KMS-11 (cell line): ENCODE results near the gene TCP10L.
"Not testable (repeated sequence)": the region's sequence is repeated elsewhere in the genome, so short reads cannot be mapped to it uniquely, and the experiment has no call there.

Source experiments
- H2AFZ ChIP-seq: fragments of 200-600 bp; sonication (generic); 2 replicates; pipeline ENCODE4 v1.6.1; 2016; ENCODE audit warnings: antibody characterized with exemption, mixed run types, low read depth
- H3K27ac ChIP-seq: fragments of 200-600 bp; sonication (generic); 2 replicates; pipeline ENCODE4 v1.6.1; 2016; ENCODE audit warnings: mild to moderate bottlenecking, mixed run types
- H3K27me3 ChIP-seq: fragments of 200-600 bp; sonication (generic); 2 replicates; pipeline ENCODE4 v1.6.1; 2017; ENCODE audit warnings: mild to moderate bottlenecking, low read depth, mixed run types, moderate library complexity; ENCODE audit not compliant: insufficient read depth
- H3K36me3 ChIP-seq: fragments of 200-600 bp; sonication (generic); 2 replicates; pipeline ENCODE4 v1.6.1; 2017; ENCODE audit warnings: mild to moderate bottlenecking, mixed run types; ENCODE audit not compliant: insufficient read depth
- H3K4me1 ChIP-seq: fragments of 200-600 bp; sonication (generic); 2 replicates; pipeline ENCODE4 v1.6.1; 2016; ENCODE audit warnings: mild to moderate bottlenecking, low read depth, mixed run types; ENCODE audit not compliant: poor library complexity, severe bottlenecking
- H3K4me2 ChIP-seq: fragments of 200-600 bp; sonication (generic); 2 replicates; pipeline ENCODE4 v1.7.0; 2016; ENCODE audit warnings: mild to moderate bottlenecking, mixed run types
- H3K4me3 ChIP-seq: fragments of 200-600 bp; sonication (generic); IDR thresholded peaks from 2 replicates; pipeline ENCODE4 v1.6.1; 2017; ENCODE audit warnings: low read depth, low read length, mixed read lengths; ENCODE audit not compliant: insufficient read depth
- H3K79me2 ChIP-seq: fragments of 200-600 bp; sonication (generic); 2 replicates; pipeline ENCODE4 v1.6.1; 2016; ENCODE audit warnings: low read depth, mixed run types; ENCODE audit not compliant: insufficient read depth
- H3K9ac ChIP-seq: fragments of 200-600 bp; sonication (generic); 2 replicates; pipeline ENCODE4 v1.6.1; 2016; ENCODE audit warnings: mild to moderate bottlenecking, mixed run types
- H4K20me1 ChIP-seq: fragments of 200-600 bp; sonication (generic); 2 replicates; pipeline ENCODE4 v1.6.1; 2016; ENCODE audit warnings: mild to moderate bottlenecking, mixed run types; ENCODE audit not compliant: insufficient read depth
- TF ChIP-seq, protein P1 (sequence below): fragments of 200-600 bp; sonication (generic); conservative IDR thresholded peaks from 2 replicates; pipeline ENCODE4 v1.6.1; 2017; ENCODE audit warnings: low read depth, mild to moderate bottlenecking, antibody characterized with exemption, low read length, moderate library complexity, mixed read lengths

TCP10L gene

DNA sequence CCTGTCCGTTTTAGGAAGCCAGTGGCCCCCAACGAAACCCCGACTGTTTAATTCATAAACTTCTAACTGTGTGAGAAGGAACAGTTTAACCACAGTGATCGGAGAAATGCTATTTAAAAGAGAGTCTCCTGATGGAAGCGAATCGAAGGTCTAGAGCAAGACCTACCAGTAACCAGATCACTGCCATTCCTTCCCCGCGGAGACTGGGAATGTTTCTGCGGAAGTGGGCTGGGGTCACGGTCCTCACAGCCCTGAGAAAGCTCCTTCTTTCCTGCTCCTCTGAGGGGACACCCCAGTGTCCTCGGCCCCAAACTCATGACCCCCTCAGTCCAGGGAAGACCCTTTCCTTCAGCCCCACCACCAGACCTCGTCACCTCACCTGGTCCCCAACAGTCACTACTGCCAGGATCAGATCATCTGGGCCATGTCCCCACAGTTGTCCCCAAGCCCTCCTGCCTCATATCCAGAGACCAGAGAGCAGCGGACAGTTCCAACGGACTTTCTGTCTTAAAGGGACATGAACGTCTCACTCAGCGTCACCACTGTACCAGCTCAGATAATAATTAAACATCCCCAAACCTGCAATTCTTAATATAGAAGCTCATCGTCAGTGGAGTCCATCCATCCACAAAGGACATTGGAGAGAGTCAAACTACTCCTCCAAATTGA, at the start of gene TCP10L:
Gene TCP10L (minus strand): TSS at position 482 of the 669 bp plus-strand sequence. CDS start 1,219 bp downstream, outside the sequence.
- no peak within 1 kb of the TSS for H3K4me2 ChIP-seq
- no peak within 1 kb of the TSS for H3K9ac ChIP-seq
- TF ChIP-seq, protein P1, sequence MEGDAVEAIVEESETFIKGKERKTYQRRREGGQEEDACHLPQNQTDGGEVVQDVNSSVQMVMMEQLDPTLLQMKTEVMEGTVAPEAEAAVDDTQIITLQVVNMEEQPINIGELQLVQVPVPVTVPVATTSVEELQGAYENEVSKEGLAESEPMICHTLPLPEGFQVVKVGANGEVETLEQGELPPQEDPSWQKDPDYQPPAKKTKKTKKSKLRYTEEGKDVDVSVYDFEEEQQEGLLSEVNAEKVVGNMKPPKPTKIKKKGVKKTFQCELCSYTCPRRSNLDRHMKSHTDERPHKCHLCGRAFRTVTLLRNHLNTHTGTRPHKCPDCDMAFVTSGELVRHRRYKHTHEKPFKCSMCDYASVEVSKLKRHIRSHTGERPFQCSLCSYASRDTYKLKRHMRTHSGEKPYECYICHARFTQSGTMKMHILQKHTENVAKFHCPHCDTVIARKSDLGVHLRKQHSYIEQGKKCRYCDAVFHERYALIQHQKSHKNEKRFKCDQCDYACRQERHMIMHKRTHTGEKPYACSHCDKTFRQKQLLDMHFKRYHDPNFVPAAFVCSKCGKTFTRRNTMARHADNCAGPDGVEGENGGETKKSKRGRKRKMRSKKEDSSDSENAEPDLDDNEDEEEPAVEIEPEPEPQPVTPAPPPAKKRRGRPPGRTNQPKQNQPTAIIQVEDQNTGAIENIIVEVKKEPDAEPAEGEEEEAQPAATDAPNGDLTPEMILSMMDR: no peak
- H3K36me3 ChIP-seq: no peaks in the 10 kb centered on the region
- no peak within 1 kb of the TSS for H2AFZ ChIP-seq
- no peaks in the 10 kb centered on the region; the same call in 1 of the 2 replicates for H3K27me3 ChIP-seq
- no peak within 1 kb of the TSS for H3K27ac ChIP-seq
- H4K20me1 ChIP-seq: no peaks in the 10 kb centered on the region
- no peaks in the 10 kb centered on the region for H3K79me2 ChIP-seq
- no peak within 1 kb of the TSS for H3K4me3 ChIP-seq
- H3K4me1 ChIP-seq: no peaks in the 10 kb centered on the region

- no peak overlapping the region for H2AFZ ChIP-seq
- no peak overlapping the region for H3K9ac ChIP-seq
- TF ChIP-seq, protein P1: no peak
- no peak overlapping the region for H3K27ac ChIP-seq
- H3K79me2 ChIP-seq: no peaks in the 10 kb centered on the region
- H3K4me2 ChIP-seq: no peak overlapping the region
- no peaks in the 10 kb centered on the region for H3K27me3 ChIP-seq
- H3K4me1 ChIP-seq: peaks cover 43% of the 10 kb centered on the region
- no peak overlapping the region for H3K4me3 ChIP-seq
- H4K20me1 ChIP-seq: no peaks in the 10 kb centered on the region
- H3K36me3 ChIP-seq: no peaks in the 10 kb centered on the region
These were observed 41.4 kb upstream of the TCP10L start for GRCh38 chr21:32626621-32627196.

GRCh38 chr21:32618218-32618617, 32.9 kb upstream of the TCP10L start:
- H3K27me3 ChIP-seq, H3K27ac ChIP-seq, H3K9ac ChIP-seq, H2AFZ ChIP-seq, H3K36me3 ChIP-seq, H3K4me3 ChIP-seq, H4K20me1 ChIP-seq, H3K4me2 ChIP-seq, H3K79me2 ChIP-seq: not testable (repeated sequence)
- H3K4me1 ChIP-seq: peaks cover 39% of the 10 kb centered on the region

DNA sequence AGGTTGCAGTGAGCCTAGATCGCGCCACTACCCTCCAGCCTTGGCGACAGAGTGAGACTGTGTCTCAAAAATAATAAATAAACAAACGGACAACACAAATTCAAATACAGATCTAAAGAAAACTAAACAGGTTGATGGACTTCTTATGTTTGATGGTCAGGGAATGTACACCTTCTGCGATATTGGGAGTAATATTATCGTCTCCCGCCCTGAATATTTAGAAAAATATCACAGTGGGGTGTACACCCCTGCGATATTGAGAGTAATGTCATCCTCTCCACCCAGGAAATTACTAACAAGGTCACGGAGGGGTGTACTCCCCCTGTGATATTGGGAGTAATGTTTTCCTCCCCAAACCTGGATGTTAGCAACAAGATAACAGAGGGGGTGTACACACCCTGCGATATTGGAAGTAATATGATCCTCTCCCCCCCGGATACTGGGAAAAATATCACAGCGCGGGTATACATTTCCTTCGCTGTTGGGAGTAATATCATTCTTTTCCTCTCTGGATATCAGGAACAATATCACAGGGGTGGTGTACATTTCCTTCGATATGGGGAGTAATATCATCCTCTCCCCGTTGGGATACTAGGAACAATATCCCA, 28.2 kb upstream of the TCP10L start:
- Histone ChIP-seq H4K20me1 (0 out of 2 replicates have a peak, but pooled peaks cover 4% of the 10 kb centered on the region), H3K4me3 (no peak overlapping the region), H3K79me2 (peaks cover 18% of the 10 kb centered on the region), H3K27me3 (no peaks in the 10 kb centered on the region), H3K4me2 (peak overlapping the region; percentile 83), H3K36me3 (no peaks in the 10 kb centered on the region), H2AFZ (peak overlapping the region; percentile 93), H3K4me1 (peaks cover 17% of the 10 kb centered on the region), H3K9ac (peak overlapping the region; percentile 73; the same call in 1 of the 2 replicates), H3K27ac (peak overlapping the region; percentile 77; the same call in 1 of the 2 replicates)
- TF ChIP-seq, protein P1: no peak
